Hippocampal formation (tissue), 2 donors: ENCODE data around the gene SP110.
"Not testable (repeated sequence)": the region's sequence is repeated elsewhere in the genome, so short reads cannot be mapped to it uniquely, and the experiment has no call there.

ENCODE experiments used
- DNase-seq, 2 donors: peaks; one replicate each; lab custom pipeline; 2025; lab: John Stamatoyannopoulos, UW

The SP110 gene

GRCh38 chr2:230124757-230125431, 94.9 kb downstream of the SP110 start:
- peak; percentile 23 to 28 for DNase-seq

DNA sequence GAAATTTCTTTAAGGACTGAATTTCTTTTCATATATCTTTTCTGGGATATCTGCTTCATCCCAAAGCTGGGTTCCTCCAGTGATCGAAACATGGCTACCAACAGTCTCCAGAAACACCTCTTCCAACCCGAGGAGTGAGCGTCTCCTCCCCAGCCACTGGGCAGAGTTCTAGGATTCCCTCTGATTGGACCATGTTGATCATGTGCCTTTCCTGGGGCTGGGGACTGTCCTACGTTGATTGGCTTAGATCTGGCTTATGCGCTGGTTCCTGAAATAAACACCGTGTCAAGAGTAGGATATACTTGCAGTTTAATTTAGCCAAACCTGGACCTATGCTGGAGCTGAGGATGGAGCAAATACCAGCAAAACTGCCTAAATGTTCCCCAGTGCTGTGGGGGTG, 95.5 kb downstream of the SP110 start:
- DNase-seq, result no peak

GRCh38 chr2:230120376-230120775, 99.4 kb downstream of the SP110 start:
- DNase-seq, result not testable (repeated sequence)

DNA sequence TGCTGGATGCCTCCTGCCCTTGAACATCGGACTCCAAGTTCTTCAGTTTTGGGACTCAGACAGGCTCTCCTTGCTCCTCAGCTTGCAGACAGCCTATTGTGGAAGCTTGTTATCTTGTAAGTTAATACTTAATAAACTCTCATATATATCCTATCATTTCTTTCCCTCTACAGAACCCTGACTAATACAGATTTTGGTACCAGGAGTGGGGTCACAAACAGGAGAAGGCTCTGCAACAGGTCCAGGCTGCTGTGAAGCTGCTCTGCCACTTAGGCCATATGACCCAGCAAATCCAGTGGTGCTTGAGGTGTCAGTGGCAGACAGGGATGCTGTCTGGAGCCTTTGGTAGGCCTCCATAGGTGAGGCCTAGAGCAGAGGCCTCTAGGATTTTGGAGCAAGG, 100.0 kb downstream of the SP110 start:
- DNase-seq, result not testable (repeated sequence)
